ENCODE measurements around the gene CAP2.

DNA sequence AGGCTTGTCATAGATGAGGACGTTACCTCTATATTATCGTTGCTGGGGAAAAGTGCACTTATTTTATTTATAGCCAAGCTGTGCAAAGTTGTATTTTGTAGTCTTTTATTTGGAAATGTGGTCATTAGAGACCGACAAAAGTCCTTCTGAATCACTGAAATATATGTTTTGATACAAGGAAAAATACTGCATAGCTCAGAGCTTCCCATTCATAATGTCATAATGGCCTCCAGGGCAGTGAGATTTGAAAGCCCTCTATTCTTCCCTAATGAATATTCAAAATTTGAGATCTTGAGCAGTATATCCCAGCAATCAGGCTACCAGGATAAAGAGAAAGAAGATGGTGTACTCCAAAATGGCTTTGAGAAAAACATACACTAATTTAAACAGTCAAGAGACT, 64.6 kb downstream of the CAP2 start:
- TF ChIP-seq, protein P1, sequence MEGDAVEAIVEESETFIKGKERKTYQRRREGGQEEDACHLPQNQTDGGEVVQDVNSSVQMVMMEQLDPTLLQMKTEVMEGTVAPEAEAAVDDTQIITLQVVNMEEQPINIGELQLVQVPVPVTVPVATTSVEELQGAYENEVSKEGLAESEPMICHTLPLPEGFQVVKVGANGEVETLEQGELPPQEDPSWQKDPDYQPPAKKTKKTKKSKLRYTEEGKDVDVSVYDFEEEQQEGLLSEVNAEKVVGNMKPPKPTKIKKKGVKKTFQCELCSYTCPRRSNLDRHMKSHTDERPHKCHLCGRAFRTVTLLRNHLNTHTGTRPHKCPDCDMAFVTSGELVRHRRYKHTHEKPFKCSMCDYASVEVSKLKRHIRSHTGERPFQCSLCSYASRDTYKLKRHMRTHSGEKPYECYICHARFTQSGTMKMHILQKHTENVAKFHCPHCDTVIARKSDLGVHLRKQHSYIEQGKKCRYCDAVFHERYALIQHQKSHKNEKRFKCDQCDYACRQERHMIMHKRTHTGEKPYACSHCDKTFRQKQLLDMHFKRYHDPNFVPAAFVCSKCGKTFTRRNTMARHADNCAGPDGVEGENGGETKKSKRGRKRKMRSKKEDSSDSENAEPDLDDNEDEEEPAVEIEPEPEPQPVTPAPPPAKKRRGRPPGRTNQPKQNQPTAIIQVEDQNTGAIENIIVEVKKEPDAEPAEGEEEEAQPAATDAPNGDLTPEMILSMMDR (IDR thresholded peaks at IDR 0.05): no peak
- TF ChIP-seq SIN3A (IDR thresholded peaks at IDR 0.05; ENCODE audit: borderline replicate concordance, insufficient read depth, low read depth, low read length): no peak
- TF ChIP-seq TCF7L2 (IDR thresholded peaks at IDR 0.05; ENCODE audit: low read depth, low read length): no peak
